NCI-H1417 (cell line): Measurements from ENCODE around the gene BPIFB6.

ENCODE experiments used
- DNase-seq, 3 experiments: peaks; one replicate each; lab custom pipeline; 2025; lab: John Stamatoyannopoulos, UW

BPIFB6 gene

GRCh38 chr20:33031531-33031930 is at the start of gene BPIFB6:
Gene BPIFB6 (plus strand): TSS chr20:33031648. CDS start chr20:33031648, 0 bp downstream.
- no peak for DNase-seq

- peak in 1 of 3 experiments; percentile 18 for DNase-seq
Measured at GRCh38 chr20:32982617-32983458, 48.6 kb upstream of the BPIFB6 start.

GRCh38 chr20:32983459-32984112 is 47.9 kb upstream of the BPIFB6 start:
- no peak for DNase-seq

GRCh38 chr20:32984196-32984595 is 47.3 kb upstream of the BPIFB6 start:
- no peak for DNase-seq

GRCh38 chr20:32984631-32985354 is 46.7 kb upstream of the BPIFB6 start:
- no peak for DNase-seq

- no peak for DNase-seq
Measured at GRCh38 chr20:32985596-32985995, 45.9 kb upstream of the BPIFB6 start.

- DNase-seq: no peak
Measured at GRCh38 chr20:32986331-32986966, 45.0 kb upstream of the BPIFB6 start.

- no peak for DNase-seq
Measured at GRCh38 chr20:32987044-32987825, 44.2 kb upstream of the BPIFB6 start.

- DNase-seq: no peak
Measured at GRCh38 chr20:32988008-32988407, 43.4 kb upstream of the BPIFB6 start.

GRCh38 chr20:32989507-32990283 is 41.8 kb upstream of the BPIFB6 start:
- no peak for DNase-seq

- no peak for DNase-seq
Measured at GRCh38 chr20:32990426-32990825, 41.0 kb upstream of the BPIFB6 start.

GRCh38 chr20:32991383-32991782 is 40.1 kb upstream of the BPIFB6 start:
- no peak for DNase-seq

GRCh38 chr20:32991792-32992641 is 39.4 kb upstream of the BPIFB6 start:
- no peak for DNase-seq

GRCh38 chr20:32993496-32994050 is 37.9 kb upstream of the BPIFB6 start:
- DNase-seq: no peak

GRCh38 chr20:32995802-32996201 is 35.6 kb upstream of the BPIFB6 start:
- DNase-seq: no peak

GRCh38 chr20:32997431-32997830 is 34.0 kb upstream of the BPIFB6 start:
- no peak for DNase-seq

GRCh38 chr20:32999603-33000250 is 31.7 kb upstream of the BPIFB6 start:
- DNase-seq: no peak

GRCh38 chr20:33000802-33001466 is 30.5 kb upstream of the BPIFB6 start:
- DNase-seq: no peak
